ENCODE data around the gene DNAH3. TPM values are rescaled to one million over a fixed set of nuclear protein-coding genes. Genes with fewer than 3 reads are reported as not detected.
A peak's percentile ranks its signal among the peaks of the same experiment; 100 is the strongest.

DNAH3 gene
- total RNA-seq, 1 experiment from 2014 or later = 0.24 TPM

DNA sequence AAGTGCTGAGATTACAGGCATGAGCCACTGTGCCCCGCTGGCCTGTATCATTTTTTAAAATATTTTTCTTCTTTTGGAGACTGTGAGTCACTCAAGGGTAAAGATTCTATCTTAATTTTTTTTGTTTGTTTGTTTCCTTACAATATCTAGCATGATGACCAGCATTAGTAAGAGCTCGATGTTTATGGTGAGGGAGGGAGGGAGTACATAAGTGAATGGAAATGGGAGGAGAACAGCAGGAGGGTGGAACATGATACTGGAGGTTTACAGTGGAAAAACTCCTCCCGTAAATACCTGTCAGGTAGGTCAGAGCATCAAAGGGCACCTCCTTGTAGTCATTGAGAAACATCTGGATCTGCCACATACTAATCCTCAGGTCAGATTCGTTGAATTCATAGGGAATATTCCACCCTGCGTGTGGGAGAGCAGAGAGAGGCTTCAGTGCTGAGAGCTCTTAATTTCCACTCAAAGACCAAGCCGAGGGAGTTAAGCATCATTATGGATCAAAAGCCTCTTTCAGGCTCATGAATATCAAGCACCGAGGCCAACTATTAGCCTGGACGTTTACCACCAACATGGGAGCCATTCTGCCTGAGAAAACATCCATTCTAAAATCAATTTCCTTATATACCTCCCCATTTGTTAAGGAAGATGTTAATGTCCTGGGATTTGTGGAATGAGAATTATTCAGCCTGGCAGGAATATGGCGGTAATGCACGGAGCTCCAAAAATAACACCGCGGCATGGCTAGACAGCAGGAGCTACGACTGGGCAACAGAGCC is 198.3 kb downstream of the DNAH3 start:
- Histone ChIP-seq H4K91ac (ENCODE audit: insufficient read length, low read depth, low read length) (no peak overlapping the region), H2BK5ac (ENCODE audit: insufficient read length, low read length) (no peak overlapping the region), H3K14ac (ENCODE audit: insufficient read depth, low read length) (no peak overlapping the region), H3K18ac (ENCODE audit: insufficient read length, low read depth, low read length) (no peak overlapping the region), H3K56ac (ENCODE audit: insufficient read length, low read depth, low read length) (no peak overlapping the region), H2BK20ac (ENCODE audit: low read depth, low read length, poor library complexity, severe bottlenecking) (no peak overlapping the region), H3K9me3 (ENCODE audit: control insufficient read depth, low read depth, low read length) (no peaks in the 10 kb centered on the region), H3K27ac (ENCODE audit: insufficient read length, low read depth, low read length) (no peak overlapping the region), H2BK120ac (ENCODE audit: low read depth, low read length, poor library complexity, severe bottlenecking) (no peak overlapping the region), H3K23ac (ENCODE audit: insufficient read length, low read depth, low read length) (no peak overlapping the region), H4K5ac (ENCODE audit: insufficient read length, low read depth, low read length) (no peak overlapping the region), H2BK15ac (ENCODE audit: low read depth, low read length) (no peak overlapping the region), H3K9ac (ENCODE audit: extremely low read depth, insufficient read length, low read length) (no peak overlapping the region), H3K4me2 (ENCODE audit: insufficient read depth, insufficient read length, low read length) (no peak overlapping the region), H3T11ph (ENCODE audit: low read length) (no peak overlapping the region), H2BK12ac (ENCODE audit: insufficient read length, low read depth, low read length) (no peak overlapping the region), H3K79me1 (ENCODE audit: insufficient read depth, low read depth, low read length, poor library complexity, severe bottlenecking) (no peaks in the 10 kb centered on the region), H3K4ac (ENCODE audit: low read depth, low read length) (no peak overlapping the region), H2AK5ac (ENCODE audit: insufficient read length, low read length) (no peak overlapping the region), H2AFZ (ENCODE audit: low read length) (no peak overlapping the region), H4K8ac (replicated peaks; ENCODE audit: insufficient read length, low read depth, low read length) (no peak overlapping the region), H3K27me3 (ENCODE audit: insufficient read depth, low read length) (no peaks in the 10 kb centered on the region), H3K4me1 (ENCODE audit: insufficient read depth, low read length) (no peaks in the 10 kb centered on the region), H3K79me2 (ENCODE audit: insufficient read depth, low read length) (no peaks in the 10 kb centered on the region), H4K20me1 (ENCODE audit: control insufficient read depth, insufficient read depth, insufficient read length) (no peaks in the 10 kb centered on the region), H3K23me2 (ENCODE audit: insufficient read length, low read depth, low read length, poor library complexity, severe bottlenecking) (no peaks in the 10 kb centered on the region)
- WGBS (ENCODE audit: extremely low coverage, insufficient read length, low lambda C conversion rate) = no CpG with 5 or more reads among the region's 13 CpGs
- no peaks in the 10 kb centered on the region for H3K9me3 Mint-ChIP-seq
- H3K4me1 Mint-ChIP-seq = peaks cover 8 to 15% of the 10 kb centered on the region in 2 experiments
- no peaks in the 10 kb centered on the region; the same call in 1 of the 2 replicates for H3K27me3 Mint-ChIP-seq (ENCODE audit: low read depth)
- H3K27ac Mint-ChIP-seq = peak overlapping the region in 2 of 3 experiments; percentile 29 to 70; a peak in 2 of 7 replicates
- H3K4me3 Mint-ChIP-seq = peak overlapping the region in 1 of 2 experiments; percentile 36; a peak in 2 of 5 replicates
- TF ChIP-seq, protein P1, sequence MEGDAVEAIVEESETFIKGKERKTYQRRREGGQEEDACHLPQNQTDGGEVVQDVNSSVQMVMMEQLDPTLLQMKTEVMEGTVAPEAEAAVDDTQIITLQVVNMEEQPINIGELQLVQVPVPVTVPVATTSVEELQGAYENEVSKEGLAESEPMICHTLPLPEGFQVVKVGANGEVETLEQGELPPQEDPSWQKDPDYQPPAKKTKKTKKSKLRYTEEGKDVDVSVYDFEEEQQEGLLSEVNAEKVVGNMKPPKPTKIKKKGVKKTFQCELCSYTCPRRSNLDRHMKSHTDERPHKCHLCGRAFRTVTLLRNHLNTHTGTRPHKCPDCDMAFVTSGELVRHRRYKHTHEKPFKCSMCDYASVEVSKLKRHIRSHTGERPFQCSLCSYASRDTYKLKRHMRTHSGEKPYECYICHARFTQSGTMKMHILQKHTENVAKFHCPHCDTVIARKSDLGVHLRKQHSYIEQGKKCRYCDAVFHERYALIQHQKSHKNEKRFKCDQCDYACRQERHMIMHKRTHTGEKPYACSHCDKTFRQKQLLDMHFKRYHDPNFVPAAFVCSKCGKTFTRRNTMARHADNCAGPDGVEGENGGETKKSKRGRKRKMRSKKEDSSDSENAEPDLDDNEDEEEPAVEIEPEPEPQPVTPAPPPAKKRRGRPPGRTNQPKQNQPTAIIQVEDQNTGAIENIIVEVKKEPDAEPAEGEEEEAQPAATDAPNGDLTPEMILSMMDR (conservative IDR thresholded peaks at IDR 0.05) = no peak
- DNase-seq = no peak
- no peaks in the 10 kb centered on the region for H3K36me3 Mint-ChIP-seq (ENCODE audit: insufficient read depth in 1 of 3, low read depth in 3 of 3)

All from H9 (cell line).